HT-29 (cell line): Measurements from ENCODE around the gene SAAL1. TPM values are rescaled to one million over a fixed set of nuclear protein-coding genes. Genes with fewer than 3 reads are reported as not detected.

ENCODE experiments used
- DNase-seq: peaks from one replicate; pipeline ENCODE4 v3.0.0-alpha.2; 2015; ENCODE audit warnings: low spot score
- total RNA-seq: library from RNA; depleted of rRNA; stranded (reverse); fragments of >200 nt; shearing (Covaris generic); gene quantifications from 2 replicates; pipeline ENCODE4 v1.2.3, GENCODE V29; 2014

Gene SAAL1
- total RNA-seq, 1 experiment from 2014 or later: 24.0 TPM

GRCh38 chr11:18081551-18081950, 24.3 kb downstream of the SAAL1 start:
- DNase-seq: no peak

GRCh38 chr11:18080451-18080850, 25.4 kb downstream of the SAAL1 start:
- peak; percentile 39 for DNase-seq

GRCh38 chr11:18078909-18079308, 27.0 kb downstream of the SAAL1 start:
- DNase-seq: no peak

- DNase-seq: no peak
Measured at GRCh38 chr11:18075444-18075843, 30.4 kb downstream of the SAAL1 start.

GRCh38 chr11:18071098-18071705, 34.7 kb downstream of the SAAL1 start:
- no peak for DNase-seq

GRCh38 chr11:18067372-18067771, 38.5 kb downstream of the SAAL1 start:
- no peak for DNase-seq

- no peak for DNase-seq
Measured at GRCh38 chr11:18066626-18067025, 39.3 kb downstream of the SAAL1 start.

- DNase-seq: no peak
Measured at GRCh38 chr11:18065572-18065971, 40.3 kb downstream of the SAAL1 start.

- DNase-seq: no peak
Measured at GRCh38 chr11:18064450-18065054, 41.3 kb downstream of the SAAL1 start.

GRCh38 chr11:18063862-18064434, 41.9 kb downstream of the SAAL1 start:
- no peak for DNase-seq

- DNase-seq: peak; percentile 88
Measured at GRCh38 chr11:18063125-18063524, 42.8 kb downstream of the SAAL1 start.

- DNase-seq: no peak
Measured at GRCh38 chr11:18061351-18061750, 44.5 kb downstream of the SAAL1 start.

GRCh38 chr11:18056561-18057181, 49.2 kb downstream of the SAAL1 start:
- peak; percentile 36 for DNase-seq

GRCh38 chr11:18054511-18055103, 51.3 kb downstream of the SAAL1 start:
- no peak for DNase-seq

- DNase-seq: no peak
Measured at GRCh38 chr11:18050848-18051247, 55.0 kb downstream of the SAAL1 start.

GRCh38 chr11:18046116-18046777, 59.6 kb downstream of the SAAL1 start, which contains the start of gene TPH1:
Gene TPH1, minus strand, starts transcription at chr11:18046269. Its CDS starts 5,507 bp downstream, at chr11:18040762.
- peak; percentile 30 for DNase-seq

- DNase-seq: no peak
Measured at GRCh38 chr11:18036456-18036855, 69.4 kb downstream of the SAAL1 start.
